D721Med (cell line): ENCODE measurements around the gene TUBB2A.
"Not testable (repeated sequence)": the region's sequence is repeated elsewhere in the genome, so short reads cannot be mapped to it uniquely, and the experiment has no call there.

Source experiments
- DNase-seq: peaks from one replicate; pipeline ENCODE4 v3.0.0; 2011; ENCODE audit warnings: low spot score; ENCODE audit not compliant: insufficient read length
- FAIRE-seq: peaks from 2 replicates; lab custom pipeline; 2011; peaks lifted over from hg19 to GRCh38; lab: Jason Lieb, UNC
- TF ChIP-seq, protein P1 (sequence below): IDR thresholded peaks from 2 replicates; pipeline ENCODE4 v1.5.1; 2012; ENCODE audit warnings: mild to moderate bottlenecking, control low read depth; ENCODE audit not compliant: insufficient read depth; ENCODE audit errors: missing control alignments

TUBB2A gene

DNA sequence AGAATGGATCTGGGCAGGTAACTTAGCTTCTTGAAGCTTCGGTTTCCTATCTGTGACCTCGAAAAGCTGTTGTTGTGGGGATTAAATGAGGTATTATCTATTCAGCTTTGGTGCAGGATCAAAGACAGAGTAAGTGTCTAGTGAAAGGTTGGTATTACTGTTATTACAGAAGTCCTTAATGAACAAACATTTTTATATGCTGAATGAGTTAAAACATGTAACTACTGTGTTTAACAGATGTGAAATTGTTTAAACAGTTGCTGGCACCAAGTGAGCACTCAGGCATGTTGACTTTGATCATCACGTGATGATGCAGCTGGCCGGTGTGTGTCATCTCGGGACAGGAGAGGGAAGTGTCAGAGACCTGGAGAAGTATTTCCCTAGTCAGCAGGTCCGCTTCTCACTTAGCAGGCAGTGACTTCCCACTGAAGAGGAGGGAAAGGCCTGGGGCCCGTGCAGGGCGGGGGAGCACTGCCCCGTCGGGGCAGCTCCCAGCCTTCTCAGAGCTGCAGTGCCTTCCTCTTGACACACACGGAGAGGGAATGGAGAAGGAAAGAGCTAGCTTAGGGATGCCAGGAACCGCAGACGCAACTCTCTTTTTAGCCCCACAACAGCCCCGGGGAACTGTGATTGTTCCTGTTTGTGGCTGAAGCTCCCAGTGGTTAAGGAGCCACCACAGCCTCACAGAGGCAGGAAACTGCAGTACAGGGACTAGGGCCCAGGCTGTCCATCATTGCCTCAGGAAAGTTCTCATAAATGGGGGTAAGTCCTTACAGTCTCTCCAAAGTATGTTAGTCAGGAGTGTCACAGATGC, 18.0 kb downstream of the TUBB2A start:
- TF ChIP-seq, protein P1, sequence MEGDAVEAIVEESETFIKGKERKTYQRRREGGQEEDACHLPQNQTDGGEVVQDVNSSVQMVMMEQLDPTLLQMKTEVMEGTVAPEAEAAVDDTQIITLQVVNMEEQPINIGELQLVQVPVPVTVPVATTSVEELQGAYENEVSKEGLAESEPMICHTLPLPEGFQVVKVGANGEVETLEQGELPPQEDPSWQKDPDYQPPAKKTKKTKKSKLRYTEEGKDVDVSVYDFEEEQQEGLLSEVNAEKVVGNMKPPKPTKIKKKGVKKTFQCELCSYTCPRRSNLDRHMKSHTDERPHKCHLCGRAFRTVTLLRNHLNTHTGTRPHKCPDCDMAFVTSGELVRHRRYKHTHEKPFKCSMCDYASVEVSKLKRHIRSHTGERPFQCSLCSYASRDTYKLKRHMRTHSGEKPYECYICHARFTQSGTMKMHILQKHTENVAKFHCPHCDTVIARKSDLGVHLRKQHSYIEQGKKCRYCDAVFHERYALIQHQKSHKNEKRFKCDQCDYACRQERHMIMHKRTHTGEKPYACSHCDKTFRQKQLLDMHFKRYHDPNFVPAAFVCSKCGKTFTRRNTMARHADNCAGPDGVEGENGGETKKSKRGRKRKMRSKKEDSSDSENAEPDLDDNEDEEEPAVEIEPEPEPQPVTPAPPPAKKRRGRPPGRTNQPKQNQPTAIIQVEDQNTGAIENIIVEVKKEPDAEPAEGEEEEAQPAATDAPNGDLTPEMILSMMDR = no peak
- no peak for FAIRE-seq
- DNase-seq = no peak

DNA sequence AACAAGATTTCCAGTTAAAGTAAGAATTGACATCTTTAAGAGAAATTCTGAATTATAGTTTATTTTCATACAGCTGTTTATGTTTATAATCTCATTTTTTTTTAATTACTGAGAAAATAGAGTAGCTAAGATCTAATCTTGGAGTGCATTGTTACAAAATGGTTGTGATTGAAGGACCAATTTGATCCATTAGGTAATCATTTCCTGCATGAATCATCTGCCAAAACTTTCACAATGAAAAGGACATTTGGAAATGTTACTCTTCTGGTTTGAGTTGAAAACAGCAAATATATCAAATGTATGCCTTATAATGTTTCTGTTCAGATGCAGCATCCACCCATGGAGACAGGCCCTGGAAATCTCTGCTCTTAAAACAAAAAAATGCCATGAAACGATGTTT, 19.0 kb downstream of the TUBB2A start:
- FAIRE-seq = no peak

DNA sequence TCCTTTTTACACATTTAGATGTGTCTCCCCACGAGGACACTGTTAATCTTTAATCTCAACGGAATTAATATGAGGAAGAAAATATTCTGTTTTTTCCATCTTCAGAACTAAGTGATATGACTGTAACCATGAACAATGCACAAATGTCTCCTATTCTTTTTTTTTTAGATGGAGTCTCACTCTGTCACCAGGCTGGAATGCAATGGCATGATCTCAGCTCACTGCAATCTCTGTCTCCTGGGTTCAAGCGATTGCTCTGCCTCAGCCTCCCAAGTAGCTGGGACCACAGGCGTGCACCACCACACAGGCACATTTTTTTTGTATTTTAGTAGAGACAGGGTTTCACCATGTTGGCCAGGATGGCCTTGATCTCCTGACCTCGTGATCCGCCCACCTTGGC, 19.5 kb downstream of the TUBB2A start:
- DNase-seq, FAIRE-seq: not testable (repeated sequence)

More for the DNA sequence above, 19.0 kb downstream of the TUBB2A start:
- TF ChIP-seq, protein P1 = no peak
- no peak for DNase-seq

DNA sequence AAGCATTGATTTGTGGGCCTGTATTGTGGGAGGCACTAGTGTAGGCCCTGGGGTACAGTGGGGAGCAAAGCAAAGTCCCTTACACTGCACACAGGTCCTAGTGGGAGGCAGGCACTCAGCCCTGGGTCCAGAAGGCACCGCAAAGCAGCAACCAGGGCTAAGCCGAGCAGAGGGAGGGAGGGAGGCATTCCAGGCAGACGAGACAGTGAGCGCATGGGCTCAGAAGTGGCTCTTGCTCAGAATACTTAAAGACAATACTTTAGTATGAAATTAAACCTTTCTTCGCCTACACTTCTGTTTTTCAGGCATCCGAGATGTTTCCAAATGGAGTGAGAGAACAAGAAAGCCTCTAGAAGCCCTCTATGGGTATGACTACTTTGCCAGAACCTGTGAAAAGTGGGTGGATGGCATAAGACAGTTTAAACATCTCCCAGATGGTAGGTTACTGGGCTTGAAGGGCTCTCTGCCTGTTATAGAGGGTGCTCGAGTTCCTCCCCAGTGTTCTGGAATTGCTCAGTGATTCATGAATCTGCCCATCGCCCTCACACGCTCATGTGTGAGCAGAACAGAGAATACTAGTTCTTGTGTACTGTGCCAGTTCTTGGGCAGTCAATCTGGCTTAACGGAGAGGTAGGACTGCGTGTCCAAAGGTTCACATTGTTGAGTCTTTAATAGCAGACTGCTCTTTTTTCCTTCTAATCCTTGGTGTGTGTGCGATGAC, 20.1 kb downstream of the TUBB2A start:
- DNase-seq (no peak), FAIRE-seq (no peak)
- TF ChIP-seq, protein P1 = no peak

DNA sequence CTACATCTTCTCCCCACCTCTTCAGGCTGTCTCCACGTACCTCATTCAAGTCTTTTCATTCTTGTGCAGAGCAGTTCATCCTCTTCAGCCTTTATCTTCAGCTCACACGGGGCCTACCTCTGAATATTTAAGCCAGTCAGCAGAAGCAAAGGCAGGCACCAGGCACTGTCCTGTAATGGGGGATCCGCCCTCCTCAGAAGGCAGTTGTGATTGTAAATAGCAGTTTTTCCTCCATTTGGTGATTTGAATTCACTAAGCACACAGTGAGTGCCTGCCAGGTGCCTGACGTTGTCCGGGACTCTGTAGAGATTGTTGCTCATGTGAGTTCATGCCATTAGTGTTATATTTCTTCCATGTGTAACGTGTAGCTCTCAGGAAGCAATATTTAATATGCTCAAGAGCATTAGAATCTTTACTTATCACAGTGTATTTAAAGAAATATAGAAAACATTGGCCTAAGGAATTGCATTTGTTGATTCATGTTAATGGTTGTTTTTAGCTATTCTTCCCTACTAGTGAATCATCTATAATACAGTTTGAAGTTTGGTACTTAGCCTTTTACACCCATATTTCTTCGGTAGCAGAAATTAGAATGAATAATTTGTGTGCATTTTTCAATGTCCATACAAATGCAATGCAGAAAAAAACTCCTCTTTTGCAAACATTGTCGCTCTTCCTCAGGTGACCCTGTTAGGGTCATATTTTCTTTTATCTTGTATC, 20.9 kb downstream of the TUBB2A start:
- TF ChIP-seq, protein P1 = no peak
- DNase-seq (no peak), FAIRE-seq (no peak)

DNA sequence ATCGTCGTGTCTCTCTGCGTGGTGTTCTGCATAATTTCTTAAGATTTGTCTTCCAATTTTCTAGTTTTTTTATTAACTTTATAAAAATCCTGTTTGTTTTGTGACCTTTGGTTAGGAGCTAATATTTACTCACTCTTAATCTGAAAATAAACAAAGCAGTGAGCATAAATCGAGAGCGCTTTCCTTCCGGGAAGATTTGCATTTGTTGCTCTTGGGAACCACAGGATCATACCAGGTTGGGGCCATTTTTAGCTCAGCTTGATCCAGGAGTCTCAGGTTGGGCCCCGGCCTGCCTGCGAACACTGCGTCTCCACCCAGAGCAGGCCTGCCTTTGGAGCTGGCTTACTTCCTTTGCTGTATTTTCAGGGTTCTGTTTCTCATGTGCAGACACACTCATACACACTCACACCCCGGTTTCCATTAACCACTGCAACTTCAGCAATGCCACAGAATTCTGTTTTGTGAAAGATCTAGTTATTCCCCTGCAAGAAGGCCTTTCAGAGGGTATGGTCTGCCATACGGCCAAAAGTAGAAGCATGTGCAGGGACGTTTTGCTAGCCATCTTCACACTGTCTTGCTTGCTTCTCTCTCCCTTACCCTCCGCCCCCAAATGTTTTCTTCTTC, 21.6 kb downstream of the TUBB2A start:
- TF ChIP-seq, protein P1 = no peak
- no peak for FAIRE-seq
- DNase-seq = no peak

DNA sequence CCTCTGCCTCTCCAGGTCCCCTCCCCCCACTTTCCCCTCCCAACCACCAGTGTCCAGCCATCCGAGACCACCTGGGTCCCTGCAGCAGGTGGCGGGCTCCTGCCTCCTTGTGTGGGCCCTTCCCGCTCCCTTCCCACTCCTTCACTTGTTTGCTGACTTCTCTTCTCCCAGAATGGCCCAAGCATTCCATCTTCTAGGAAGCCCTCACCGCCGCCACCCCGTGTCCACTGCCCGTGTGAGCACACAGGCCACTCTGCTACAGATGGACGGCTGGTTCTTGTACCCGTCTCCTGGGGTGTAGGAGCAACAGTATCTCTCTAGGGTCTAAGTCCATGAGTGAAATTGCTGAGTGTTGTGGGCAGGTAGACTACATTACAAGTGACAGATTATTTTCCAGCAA, 23.8 kb downstream of the TUBB2A start:
- TF ChIP-seq, protein P1 = no peak
- FAIRE-seq = no peak
- DNase-seq = no peak
